Endothelial cell of umbilical vein (primary cell): ENCODE data around the gene MAPT. TPM values are rescaled to one million over a fixed set of nuclear protein-coding genes. Genes with fewer than 3 reads are reported as not detected.

ENCODE experiments used
- BruUV-seq: library from RNA; stranded (reverse); fragments of 400-500 nt; replicated peaks from 2 replicates; lab custom pipeline; 2021; lab: Mats Ljungman, UMichigan
- CTCF ChIA-PET: fragments of 300-600, 350-600 bp; sonication (Branson Sonifier 250); formaldehyde crosslinking; loops from one replicate; lab custom pipeline; 2021; ENCODE audit warnings: antibody characterized with exemption, inconsistent platforms; lab: Charles Lee
- POLR2A ChIA-PET: fragments of 300-600, 350-600 bp; sonication (Branson Sonifier 250); formaldehyde crosslinking; loops from one replicate; lab custom pipeline; 2021; ENCODE audit warnings: antibody characterized with exemption, inconsistent platforms; lab: Charles Lee
- DNase-seq: peaks from one replicate; pipeline ENCODE4 v3.0.0-alpha.2; 2011; ENCODE audit warnings: low read depth, low spot score
- FAIRE-seq: peaks from 2 replicates; lab custom pipeline; 2011; peaks lifted over from hg19 to GRCh38; lab: Jason Lieb, UNC
- H2AFZ ChIP-seq: 2 replicates; pipeline ENCODE4 v1.6.0; 2012; ENCODE audit warnings: low read depth, low read length, control low read depth, inconsistent platforms
- H3K27ac ChIP-seq: 2 replicates; pipeline ENCODE4 v1.5.1; 2011; ENCODE audit warnings: low read depth, mild to moderate bottlenecking, control low read depth, low read length, moderate library complexity; ENCODE audit not compliant: insufficient read depth
- H3K27me3 ChIP-seq, 2 experiments: 2 replicates each; pipeline versions ENCODE4 v1.6.0 to v1.6.1; 2011; ENCODE audit warnings: low read length in 2 of 2, mixed read lengths in 1 of 2; ENCODE audit not compliant: control insufficient read depth in 2 of 2, insufficient read depth in 2 of 2
- H3K36me3 ChIP-seq, 2 experiments: 2 replicates in 1 of 2; 3 replicates in 1 of 2; pipeline ENCODE4 v1.5.1; 2011; ENCODE audit warnings: low read length in 2 of 2, mild to moderate bottlenecking in 1 of 2, moderate library complexity in 1 of 2; ENCODE audit not compliant: control insufficient read depth in 2 of 2, insufficient read depth in 2 of 2; ENCODE audit errors: extremely low read depth in 1 of 2
- H3K4me1 ChIP-seq: 3 replicates; pipeline ENCODE4 v1.5.1; 2011; ENCODE audit warnings: mild to moderate bottlenecking, low read length; ENCODE audit not compliant: control insufficient read depth, insufficient read depth; ENCODE audit errors: extremely low read depth
- H3K4me2 ChIP-seq: 2 replicates; pipeline ENCODE4 v1.6.1; 2011; ENCODE audit warnings: low read length, control low read depth, mixed read lengths; ENCODE audit not compliant: insufficient read depth
- H3K4me3 ChIP-seq, 3 experiments: fragments of 200-600 bp in 1 of 3; sonication (generic), shearing (Covaris generic) in 1 of 3; replicated peaks in 1 of 3; 2 replicates each; pipeline ENCODE4 v1.5.1; 2011 to 2016; ENCODE audit warnings: control low read depth in 3 of 3, low read length in 3 of 3, mild to moderate bottlenecking in 2 of 3, inconsistent platforms in 1 of 3, low read depth in 1 of 3, moderate library complexity in 1 of 3; ENCODE audit not compliant: insufficient read depth in 1 of 3
- H3K79me2 ChIP-seq: 2 replicates; pipeline ENCODE4 v1.6.0; 2012; ENCODE audit warnings: low read length, inconsistent platforms; ENCODE audit not compliant: control insufficient read depth, insufficient read depth
- H3K9ac ChIP-seq: replicated peaks from 2 replicates; pipeline ENCODE3; 2011; ENCODE audit warnings: low read length, control low read depth; ENCODE audit not compliant: insufficient read depth; ENCODE audit errors: extremely low read depth
- H3K9me1 ChIP-seq: replicated peaks from 3 replicates; pipeline ENCODE4 v1.6.0; 2011; ENCODE audit warnings: mild to moderate bottlenecking, low read length; ENCODE audit not compliant: control insufficient read depth, insufficient read depth; ENCODE audit errors: extremely low read depth
- H3K9me3 ChIP-seq: replicated peaks from 2 replicates; pipeline ENCODE4 v1.5.1; 2012; ENCODE audit warnings: low read length, inconsistent platforms; ENCODE audit not compliant: control insufficient read depth, insufficient read depth
- H4K20me1 ChIP-seq: replicated peaks from 2 replicates; pipeline ENCODE3; 2011; ENCODE audit warnings: mild to moderate bottlenecking, low read length; ENCODE audit not compliant: control insufficient read depth, insufficient read depth; ENCODE audit errors: extremely low read depth
- CTCF ChIP-seq, 2 donors: IDR thresholded peaks; 1 replicate in 1 of 2; 2 replicates in 1 of 2; pipeline ENCODE4 v1.5.1; 2011; ENCODE audit warnings: low read length in 2 of 2, mild to moderate bottlenecking in 2 of 2, moderate library complexity in 2 of 2, control low read depth in 1 of 2, inconsistent platforms in 1 of 2, low read depth in 1 of 2; ENCODE audit not compliant: insufficient read depth in 1 of 2; ENCODE audit errors: extremely low read depth in 1 of 2
- FOS ChIP-seq: IDR thresholded peaks from 2 replicates; pipeline ENCODE4 v1.6.1; 2011; ENCODE audit warnings: mild to moderate bottlenecking, low read length, moderate library complexity, borderline replicate concordance; ENCODE audit not compliant: insufficient read depth
- GATA2 ChIP-seq: IDR thresholded peaks from 2 replicates; pipeline ENCODE4 v1.7.0; 2011; ENCODE audit warnings: low read depth, mild to moderate bottlenecking, moderate library complexity, mixed read lengths, low read length; ENCODE audit not compliant: insufficient read length, insufficient read depth
- MAX ChIP-seq: IDR thresholded peaks from 2 replicates; pipeline ENCODE4 v1.6.1; 2011; ENCODE audit not compliant: insufficient read depth, insufficient read length
- dilution Hi-C: fragments of 300-500 bp; cut with MboI; formaldehyde crosslinking; loops from one replicate; pipeline ENCODE4 v1.15.0; 2019; ENCODE audit warnings: low sequenced_read_pairs; ENCODE audit not compliant: extremely low pct_ligation_motif_present
- intact Hi-C: fragments of 100-400 bp; cut with micrococcal nuclease; formaldehyde crosslinking; loops from one replicate; pipeline ENCODE4 v1.10.0; 2022
- polyA plus RNA-seq, 4 experiments: library from polyadenylated mRNA; depleted of rRNA in 3 of 4; stranded (reverse) in 3 of 4; unstranded in 1 of 4; fragments of >200 nt; gene quantifications; 2 replicates each; pipeline versions ENCODE4 v1.2.1 to v1.2.3, GENCODE V29; 2011 to 2012; ENCODE audit warnings: missing spikeins in 1 of 4
- total RNA-seq: library from RNA; stranded (reverse); gene quantifications from 2 replicates; pipeline ENCODE4 v1.2.3, GENCODE V29; 2021

Gene MAPT
- total and polyA plus RNA-seq, 2 donors (not counting 3 experiments of a cell fraction or from before 2014, with no cell fraction given): 0.04 to 0.51 TPM

GRCh38 chr17:45844695-45845375, 49.5 kb upstream of the MAPT start, which contains the start of gene SPPL2C:
Gene SPPL2C, plus strand, starts transcription at chr17:45844881. Its CDS starts 26 bp downstream, at chr17:45844907.
- Histone ChIP-seq H2AFZ (no peak within 1 kb of the TSS), H3K9ac (no peak within 1 kb of the TSS), H4K20me1 (no peaks in the 10 kb centered on the region), H3K36me3 (no peaks in the 10 kb centered on the region), H3K4me1 (no peaks in the 10 kb centered on the region), H3K27ac (no peak within 1 kb of the TSS), H3K9me1 (no peaks in the 10 kb centered on the region), H3K27me3 (no peaks in the 10 kb centered on the region), H3K4me2 (no peak within 1 kb of the TSS), H3K9me3 (no peaks in the 10 kb centered on the region), H3K4me3 (no peak within 1 kb of the TSS), H3K79me2 (no peaks in the 10 kb centered on the region)
- BruUV-seq: no TSS peak
- TF ChIP-seq MAX (no peak), CTCF (IDR thresholded peaks at IDR 0.05; ENCODE audit: extremely low read depth in 1 of 2, insufficient read depth in 1 of 2, low read depth in 1 of 2, low read length in 2 of 2) (no peak), GATA2 (no peak), FOS (no peak)
- ChIA-PET CTCF (interaction anchor here (0.9 to 1.5 kb wide), 3 partner anchors 9 to 205 kb away, joined by 3 read pairs; no protein-coding TSS in a partner anchor), POLR2A (no interaction called here)
- dilution Hi-C loops: no loop called here
- FAIRE-seq (no peak), DNase-seq (no peak)
- intact Hi-C loops: no loop called here
